Spleen (tissue), 7 donors: ENCODE measurements around the gene MOBP.

Source experiments
- CTCF ChIP-seq, 11 experiments: fragments of 200-600 bp in 7 of 11; fragments of 450-650 bp in 4 of 11; sonication (generic) in 4 of 11; IDR thresholded peaks in 8 of 11; conservative IDR thresholded peaks in 3 of 11; 1 replicate in 7 of 11; 2 replicates in 4 of 11; pipeline versions ENCODE4 v1.4.0 to v1.8.0; 2016 to 2021; ENCODE audit warnings: antibody characterized with exemption in 11 of 11, inconsistent platforms in 4 of 11, mild to moderate bottlenecking in 1 of 11
- POLR2A ChIP-seq, 3 donors: fragments of 450-650 bp; IDR thresholded peaks; one replicate each; pipeline ENCODE4 v1.5.1; 2017; ENCODE audit warnings: antibody characterized with exemption in 3 of 3, mild to moderate bottlenecking in 1 of 3
- donor health status: DM: no; HTN: no; CAD: no; lungs with moderate emphysema.
- donor health status: DM: no; HTN: no; CAD: no.
- donor health status: DM: no; HTN: no; CAD: no.

- TF ChIP-seq CTCF (IDR thresholded peaks at IDR 0.05 in 8 of 11, conservative IDR thresholded peaks at IDR 0.05 in 3 of 11) (no peak), POLR2A (IDR thresholded peaks at IDR 0.05) (no peak)
These were observed 28.6 kb upstream of the MOBP start for GRCh38 chr3:39438880-39439279.
